SHP77 (cell line): ENCODE results near the gene HDAC1.

Source experiments
- DNase-seq, 2 experiments: peaks; one replicate each; lab custom pipeline; 2025; lab: John Stamatoyannopoulos, UW

Gene HDAC1

GRCh38 chr1:32373996-32374592 is 82.2 kb downstream of the HDAC1 start:
- no peak for DNase-seq

DNA sequence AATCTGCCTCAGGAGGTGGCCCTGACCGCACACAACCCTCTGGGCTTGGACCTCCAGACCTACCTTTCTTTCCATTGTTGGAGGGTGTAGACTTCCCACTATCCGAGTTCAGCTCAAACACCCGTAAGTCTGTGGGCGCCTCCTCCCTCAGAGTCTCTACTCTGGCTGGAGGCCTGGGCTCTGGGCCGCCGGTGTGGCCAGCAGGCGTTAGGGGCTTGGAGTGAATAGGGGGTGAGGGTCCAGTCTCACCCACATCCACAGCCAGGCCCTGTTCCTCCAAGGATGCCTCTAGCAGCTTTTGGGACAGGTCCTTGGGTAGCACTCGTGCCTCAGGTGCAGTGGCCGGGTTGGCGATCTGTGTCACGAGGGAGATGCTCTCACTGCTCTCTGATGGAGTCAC is 84.3 kb downstream of the HDAC1 start:
- no peak for DNase-seq

DNA sequence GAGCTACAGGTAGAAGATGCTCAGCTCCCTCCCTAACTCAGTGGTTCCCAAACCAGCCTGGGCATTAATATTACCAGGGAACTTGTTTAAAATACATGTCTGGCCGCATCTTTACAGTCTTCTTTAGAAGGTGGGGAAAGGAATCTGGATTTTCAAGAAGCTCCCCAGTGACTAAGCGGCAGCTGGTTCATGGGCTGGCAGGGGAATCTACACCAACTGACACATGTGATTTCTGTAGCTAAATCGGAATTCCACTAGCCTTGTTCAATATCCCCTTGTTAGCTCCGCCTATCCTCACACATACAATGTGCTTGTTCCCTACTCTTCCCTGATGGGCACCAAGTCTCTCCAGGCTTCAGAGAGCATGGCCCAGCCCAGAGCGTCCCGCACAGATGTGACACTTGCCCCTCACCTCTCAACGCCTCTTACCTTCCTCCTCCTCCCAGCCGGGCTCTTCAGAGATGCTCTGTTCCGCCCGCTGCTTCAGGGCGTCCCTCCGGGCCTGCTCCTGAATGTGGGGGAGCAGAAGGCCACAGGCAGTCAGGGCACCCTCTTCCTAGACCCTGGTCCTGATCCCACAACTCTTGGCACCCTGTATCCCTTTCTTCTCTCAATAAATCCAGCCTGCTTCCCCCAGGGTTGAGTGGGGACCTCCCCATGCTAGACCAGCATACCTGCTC is 85.8 kb downstream of the HDAC1 start:
- no peak for DNase-seq

- no peak for DNase-seq
Measured at GRCh38 chr1:32380057-32380456, 88.2 kb downstream of the HDAC1 start.
